Measurements from ENCODE around the gene CREB1.

- TF ChIP-seq CTCF (IDR thresholded peaks at IDR 0.05) (no peak), POLR2A (IDR thresholded peaks at IDR 0.05) (no peak)
Measured at GRCh38 chr2:207511851-207512250, 17.9 kb upstream of the CREB1 start.
